Epithelial cell of esophagus (primary cell): Measurements from ENCODE around the gene SESN1.
A peak's percentile ranks its signal among the peaks of the same experiment; 100 is the strongest.

Source experiments
- DNase-seq: peaks from one replicate; pipeline ENCODE4 v3.0.0; 2010; ENCODE audit warnings: low read depth
- H3K4me3 ChIP-seq: 2 replicates; pipeline ENCODE4 v1.5.1; 2011; ENCODE audit warnings: mild to moderate bottlenecking, low read length, control low read depth
- TF ChIP-seq, protein P1 (sequence below): IDR thresholded peaks from 2 replicates; pipeline ENCODE4 v1.5.1; 2011; ENCODE audit warnings: low read depth, mild to moderate bottlenecking, low read length, control low read depth, inconsistent platforms; ENCODE audit not compliant: insufficient read depth; ENCODE audit errors: missing control alignments

SESN1 gene

DNA sequence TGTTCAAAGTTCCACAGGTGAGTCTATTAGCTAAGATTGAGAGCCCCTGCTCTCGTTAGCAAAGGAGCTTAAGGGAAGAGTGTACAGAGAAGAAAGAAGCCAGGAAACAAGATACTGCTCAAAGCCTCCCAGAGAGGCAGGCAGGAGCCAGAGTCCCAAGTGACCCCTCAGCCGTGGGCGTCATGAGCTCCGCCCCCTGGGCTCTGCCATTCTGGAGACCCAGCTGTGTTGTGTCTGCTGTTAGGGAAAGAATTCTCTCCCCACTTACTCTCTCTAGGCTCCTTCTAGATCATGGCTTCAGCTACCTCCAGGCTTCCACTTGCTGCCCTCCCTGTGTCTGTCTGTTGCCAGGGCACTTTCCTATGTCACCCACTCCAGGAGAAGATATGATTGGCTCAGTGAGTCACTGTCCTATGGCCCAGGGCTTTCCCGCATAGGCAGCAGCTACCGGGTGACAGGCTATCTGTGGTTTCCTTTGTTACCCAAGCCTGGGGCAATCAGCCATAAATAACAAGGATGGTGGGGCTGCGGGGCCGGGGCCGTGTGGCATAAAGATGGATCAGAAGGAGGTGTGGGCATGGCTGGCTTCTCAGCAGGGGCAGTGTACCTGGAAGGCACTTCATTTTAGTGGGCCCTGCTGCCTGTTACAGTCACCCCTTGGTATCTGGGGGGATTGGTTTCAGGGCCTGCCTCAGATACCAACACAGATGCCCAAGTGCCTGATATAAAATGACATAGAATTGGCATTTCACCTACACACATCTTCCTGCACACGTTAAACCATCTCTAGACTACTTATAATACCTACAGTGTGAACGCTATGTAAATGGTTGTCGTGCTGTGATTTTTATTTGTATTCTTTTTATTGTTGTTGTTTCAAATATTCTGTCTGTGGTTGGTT is 127.5 kb downstream of the SESN1 start:
- no peak overlapping the region for H3K4me3 ChIP-seq
- TF ChIP-seq, protein P1, sequence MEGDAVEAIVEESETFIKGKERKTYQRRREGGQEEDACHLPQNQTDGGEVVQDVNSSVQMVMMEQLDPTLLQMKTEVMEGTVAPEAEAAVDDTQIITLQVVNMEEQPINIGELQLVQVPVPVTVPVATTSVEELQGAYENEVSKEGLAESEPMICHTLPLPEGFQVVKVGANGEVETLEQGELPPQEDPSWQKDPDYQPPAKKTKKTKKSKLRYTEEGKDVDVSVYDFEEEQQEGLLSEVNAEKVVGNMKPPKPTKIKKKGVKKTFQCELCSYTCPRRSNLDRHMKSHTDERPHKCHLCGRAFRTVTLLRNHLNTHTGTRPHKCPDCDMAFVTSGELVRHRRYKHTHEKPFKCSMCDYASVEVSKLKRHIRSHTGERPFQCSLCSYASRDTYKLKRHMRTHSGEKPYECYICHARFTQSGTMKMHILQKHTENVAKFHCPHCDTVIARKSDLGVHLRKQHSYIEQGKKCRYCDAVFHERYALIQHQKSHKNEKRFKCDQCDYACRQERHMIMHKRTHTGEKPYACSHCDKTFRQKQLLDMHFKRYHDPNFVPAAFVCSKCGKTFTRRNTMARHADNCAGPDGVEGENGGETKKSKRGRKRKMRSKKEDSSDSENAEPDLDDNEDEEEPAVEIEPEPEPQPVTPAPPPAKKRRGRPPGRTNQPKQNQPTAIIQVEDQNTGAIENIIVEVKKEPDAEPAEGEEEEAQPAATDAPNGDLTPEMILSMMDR, result no peak
- peak; percentile 75 for DNase-seq

DNA sequence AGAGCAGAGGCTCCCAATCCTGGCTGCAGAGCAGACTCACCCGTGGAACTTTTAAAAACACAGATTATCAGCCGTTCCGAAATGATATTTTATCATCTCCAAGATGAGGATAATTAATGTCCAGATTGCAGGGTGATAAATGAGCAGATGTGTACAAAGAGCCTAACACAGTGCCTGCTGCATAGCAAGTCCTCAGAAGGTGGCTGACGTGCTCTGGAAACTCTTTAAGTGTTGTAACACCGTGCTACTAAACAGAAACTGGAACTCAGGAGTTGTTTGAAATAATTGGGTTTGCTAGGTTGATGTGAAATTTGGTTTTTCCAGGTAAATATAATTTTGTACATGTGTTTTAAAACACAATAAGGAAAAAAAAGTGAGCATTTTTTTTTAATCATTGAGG is 128.4 kb downstream of the SESN1 start:
- no peak overlapping the region for H3K4me3 ChIP-seq
- TF ChIP-seq, protein P1, result no peak
- DNase-seq, result no peak

DNA sequence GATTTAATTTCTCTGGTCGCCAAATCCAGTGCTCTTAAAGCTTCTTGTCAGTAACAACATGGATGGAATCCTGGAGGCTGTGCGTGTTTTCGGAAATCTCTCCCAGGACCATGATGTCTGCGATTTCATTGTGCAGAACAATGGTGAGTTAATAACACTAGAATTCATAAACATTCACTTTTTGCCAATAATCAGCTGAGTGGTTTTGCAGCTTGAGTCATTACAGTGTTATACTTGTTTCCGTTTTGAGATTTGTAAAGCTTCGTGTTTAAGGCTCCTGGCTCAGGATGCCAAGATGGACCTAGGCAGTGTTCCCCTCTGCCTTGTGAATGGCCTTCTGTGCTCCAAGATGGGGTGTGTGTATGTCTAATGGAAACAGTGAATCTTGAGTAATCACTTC is 132.7 kb downstream of the SESN1 start:
- TF ChIP-seq, protein P1, result no peak
- no peak overlapping the region for H3K4me3 ChIP-seq
- peak; percentile 41 for DNase-seq

DNA sequence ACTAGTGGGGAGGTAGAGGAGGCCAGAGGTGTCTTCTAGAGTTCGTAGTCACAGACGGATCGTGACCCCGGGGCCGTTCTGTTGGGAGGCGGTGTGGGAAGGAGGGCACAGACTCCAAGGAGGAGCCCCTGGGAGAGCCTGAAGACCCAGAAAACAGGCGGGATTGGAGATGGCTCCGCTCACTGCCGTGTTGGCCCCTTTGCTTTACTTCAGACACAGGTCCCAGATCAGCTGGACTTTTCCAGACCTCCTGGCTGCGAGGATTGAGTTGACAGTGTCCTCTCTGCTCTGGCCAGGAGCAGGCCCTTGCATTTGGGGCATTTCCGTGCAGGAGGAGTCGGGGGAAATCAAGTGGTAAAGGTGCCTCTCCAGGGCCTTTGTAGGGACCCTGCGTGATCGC is 133.6 kb downstream of the SESN1 start:
- TF ChIP-seq, protein P1, result no peak

DNA sequence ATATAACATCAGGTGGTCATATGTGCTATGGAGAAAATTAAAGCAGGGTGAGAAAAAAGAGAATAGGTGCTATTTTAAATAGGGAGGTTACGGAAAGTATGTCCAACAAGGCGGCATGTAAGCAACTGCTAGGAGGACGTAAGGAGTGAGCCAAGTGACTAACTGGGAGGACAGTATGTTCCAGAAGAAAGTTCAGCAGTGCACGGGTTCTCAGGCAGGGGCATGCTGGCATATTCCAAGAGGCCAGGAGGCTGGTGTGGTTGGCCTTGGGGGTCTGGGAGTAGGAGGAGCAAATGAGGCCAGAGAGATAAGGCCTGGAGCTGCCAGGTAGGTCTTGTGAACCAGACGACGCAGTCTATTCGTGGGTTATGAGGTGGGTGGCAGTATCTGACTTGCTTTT is 134.0 kb downstream of the SESN1 start:
- no peak for DNase-seq

More for the DNA sequence above, 133.6 kb downstream of the SESN1 start:
- DNase-seq, result no peak
- no peak overlapping the region for H3K4me3 ChIP-seq

DNA sequence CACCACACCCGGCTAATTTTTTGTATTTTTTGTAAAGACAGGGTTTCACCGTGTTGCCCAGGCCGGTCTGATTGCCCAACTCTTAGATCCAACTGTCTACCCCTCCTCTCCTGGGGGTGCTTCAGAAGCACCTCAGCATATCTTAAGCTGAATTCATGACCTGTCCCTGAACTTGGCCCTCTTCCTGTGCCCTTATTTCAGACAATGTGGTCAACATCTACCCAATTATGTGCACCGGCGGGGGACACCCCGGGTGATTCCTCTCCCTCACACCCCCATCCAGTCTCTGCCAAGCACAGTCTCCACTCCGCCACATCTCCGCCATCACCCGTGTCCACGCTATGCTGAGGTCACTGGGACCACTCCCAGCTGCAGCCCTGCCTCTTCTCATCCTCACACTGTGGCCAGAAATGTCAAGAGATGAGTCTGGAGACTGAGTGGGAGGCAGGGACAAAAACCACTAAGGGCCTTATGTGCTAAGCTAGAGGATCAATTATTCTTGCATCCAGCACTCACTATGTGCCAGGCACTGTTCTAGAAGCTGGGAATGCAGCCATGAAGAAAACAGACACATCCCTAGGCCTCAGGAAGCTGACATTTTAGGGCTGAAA is 134.6 kb downstream of the SESN1 start:
- H3K4me3 ChIP-seq, result no peak overlapping the region
- TF ChIP-seq, protein P1, result no peak
- no peak for DNase-seq

More for the DNA sequence above, 134.0 kb downstream of the SESN1 start:
- TF ChIP-seq, protein P1, result no peak
- no peak overlapping the region for H3K4me3 ChIP-seq
